ENCODE measurements around the gene HOXA3.

- no peak for TF ChIP-seq CTCF (IDR thresholded peaks at IDR 0.05)
- no peak for TF ChIP-seq POLR2A (IDR thresholded peaks at IDR 0.05)
- no peak for TF ChIP-seq EP300 (IDR thresholded peaks at IDR 0.05)
These were observed 7.6 kb downstream of the HOXA3 start for GRCh38 chr7:27144781-27145164.
